Keratinocyte (primary cell): ENCODE data around the gene ROPN1B. TPM values are rescaled to one million over a fixed set of nuclear protein-coding genes. Genes with fewer than 3 reads are reported as not detected.

Experiments used
- DNase-seq: peaks from one replicate; pipeline ENCODE4 v3.0.0-alpha.2; 2011; ENCODE audit warnings: low read depth, missing footprints, low spot score
- FAIRE-seq: peaks from 2 replicates; lab custom pipeline; 2011; peaks lifted over from hg19 to GRCh38; lab: Jason Lieb, UNC
- H2AFZ ChIP-seq: 2 replicates; pipeline ENCODE4 v1.6.0; 2012; ENCODE audit warnings: low read length, control low read depth, inconsistent platforms; ENCODE audit not compliant: control insufficient read depth
- H3K27ac ChIP-seq: 2 replicates; pipeline ENCODE4 v1.5.1; 2011; ENCODE audit warnings: low read length; ENCODE audit not compliant: control insufficient read depth, insufficient read depth
- H3K27me3 ChIP-seq: 3 replicates; pipeline ENCODE4 v1.6.0; 2011; ENCODE audit warnings: low read length; ENCODE audit not compliant: control insufficient read depth, insufficient read depth; ENCODE audit errors: extremely low read depth
- H3K36me3 ChIP-seq, 2 experiments: 2 replicates in 1 of 2; 3 replicates in 1 of 2; pipeline ENCODE4 v1.5.1; 2011; ENCODE audit warnings: low read length in 2 of 2, mild to moderate bottlenecking in 1 of 2; ENCODE audit not compliant: control insufficient read depth in 2 of 2, insufficient read depth in 2 of 2; ENCODE audit errors: extremely low read depth in 1 of 2
- H3K4me1 ChIP-seq: 3 replicates; pipeline ENCODE4 v1.5.1; 2011; ENCODE audit warnings: low read length; ENCODE audit not compliant: control insufficient read depth, insufficient read depth; ENCODE audit errors: extremely low read depth
- H3K4me2 ChIP-seq: 3 replicates; pipeline ENCODE4 v1.6.0; 2011; ENCODE audit warnings: low read depth, low read length; ENCODE audit not compliant: control insufficient read depth, insufficient read depth; ENCODE audit errors: extremely low read depth
- H3K4me3 ChIP-seq, 3 experiments: fragments of 200-600 bp in 1 of 3; sonication (generic) in 1 of 3; 2 replicates in 2 of 3; 3 replicates in 1 of 3; pipeline ENCODE4 v1.5.1; 2011 to 2016; ENCODE audit warnings: low read length in 3 of 3, mild to moderate bottlenecking in 3 of 3, control low read depth in 2 of 3, inconsistent platforms in 1 of 3, low read depth in 1 of 3, mixed read lengths in 1 of 3, mixed run types in 1 of 3, moderate library complexity in 1 of 3; ENCODE audit not compliant: control insufficient read depth in 2 of 3, insufficient read depth in 2 of 3; ENCODE audit errors: extremely low read depth in 1 of 3
- H3K79me2 ChIP-seq: 2 replicates; pipeline ENCODE4 v1.6.0; 2012; ENCODE audit warnings: low read length; ENCODE audit not compliant: control insufficient read depth, insufficient read depth
- H3K9ac ChIP-seq: 3 replicates; pipeline ENCODE4 v1.6.0; 2011; ENCODE audit warnings: low read length; ENCODE audit not compliant: control insufficient read depth, insufficient read depth; ENCODE audit errors: extremely low read depth
- H3K9me1 ChIP-seq: 3 replicates; pipeline ENCODE4 v1.6.0; 2011; ENCODE audit warnings: low read length; ENCODE audit not compliant: control insufficient read depth, insufficient read depth; ENCODE audit errors: extremely low read depth
- H3K9me3 ChIP-seq: 2 replicates; pipeline ENCODE4 v1.5.1; 2012; ENCODE audit warnings: low read depth, low read length; ENCODE audit not compliant: control insufficient read depth
- H4K20me1 ChIP-seq: 3 replicates; pipeline ENCODE4 v1.6.0; 2011; ENCODE audit warnings: low read length; ENCODE audit not compliant: control insufficient read depth, insufficient read depth; ENCODE audit errors: extremely low read depth
- CTCF ChIP-seq, 3 experiments: IDR thresholded peaks in 1 of 3; conservative IDR thresholded peaks in 1 of 3; optimal IDR thresholded peaks in 1 of 3; 2 replicates in 2 of 3; 3 replicates in 1 of 3; pipeline versions ENCODE3 to v1.5.1; 2011; ENCODE audit warnings: low read length in 3 of 3, mild to moderate bottlenecking in 3 of 3, moderate library complexity in 2 of 3, control low read depth in 1 of 3, inconsistent platforms in 1 of 3; ENCODE audit not compliant: insufficient read depth in 2 of 3; ENCODE audit errors: extremely low read depth in 1 of 3
- EZH2 ChIP-seq: IDR thresholded peaks from one replicate; pipeline ENCODE4 v1.6.1; 2012; ENCODE audit warnings: inconsistent platforms, mild to moderate bottlenecking, low read length, moderate library complexity
- dilution Hi-C: fragments of 300-500 bp; cut with MboI; formaldehyde crosslinking; loops from one replicate; pipeline ENCODE4 v1.7.0; 2020; ENCODE audit warnings: low sequenced_read_pairs; ENCODE audit not compliant: extremely low pct_ligation_motif_present
- polyA plus RNA-seq, 5 experiments: library from polyadenylated mRNA; depleted of rRNA in 3 of 5; stranded (reverse) in 3 of 5; stranded (forward) in 1 of 5; unstranded in 1 of 5; fragments of >200 nt; gene quantifications; 1 replicate in 1 of 5; 2 replicates in 3 of 5; 3 replicates in 1 of 5; pipeline versions ENCODE4 v1.2.1 to v1.2.3, GENCODE V29; 2011 to 2012; ENCODE audit warnings: missing spikeins in 2 of 5, low read depth in 1 of 5, low replicate concordance in 1 of 5

ROPN1B gene
- polyA plus RNA-seq, 1 donor (not counting 4 experiments of a cell fraction or from before 2014, with no cell fraction given), result 0.14 TPM

- TF ChIP-seq CTCF (optimal IDR thresholded peaks at IDR 0.05 in 1 of 3, IDR thresholded peaks at IDR 0.05 in 1 of 3, conservative IDR thresholded peaks at IDR 0.05 in 1 of 3; ENCODE audit: extremely low read depth in 1 of 3, insufficient read depth in 2 of 3, low read length in 3 of 3) (no peak), EZH2 (no peak)
- no peak overlapping the region for H3K9ac ChIP-seq
- H2AFZ ChIP-seq, result no peak overlapping the region
- no peaks in the 10 kb centered on the region for H3K9me1 ChIP-seq
- no peaks in the 10 kb centered on the region for H3K27me3 ChIP-seq
- no peaks in the 10 kb centered on the region for H4K20me1 ChIP-seq
- H3K79me2 ChIP-seq, result no peaks in the 10 kb centered on the region
- H3K4me1 ChIP-seq, result peaks cover 18% of the 10 kb centered on the region
- no peak overlapping the region for H3K4me3 ChIP-seq
- no peak overlapping the region for H3K27ac ChIP-seq
- H3K9me3 ChIP-seq, result no peaks in the 10 kb centered on the region
- no peak for FAIRE-seq
- H3K4me2 ChIP-seq, result no peak overlapping the region
- no peak for DNase-seq
- dilution Hi-C loops, result no loop called here
- H3K36me3 ChIP-seq, result peaks cover 0 to 6% of the 10 kb centered on the region in 2 experiments
These were observed 33.2 kb downstream of the ROPN1B start for GRCh38 chr3:126002189-126002588.

GRCh38 chr3:126003447-126004190 lies 34.6 kb downstream of the ROPN1B start:
- Histone ChIP-seq H3K27me3 (no peaks in the 10 kb centered on the region), H2AFZ (no peak overlapping the region), H3K79me2 (no peaks in the 10 kb centered on the region), H3K4me2 (no peak overlapping the region), H3K4me1 (peaks cover 18% of the 10 kb centered on the region), H3K36me3 (peaks cover 2 to 14% of the 10 kb centered on the region in 2 experiments), H3K4me3 (no peak overlapping the region), H3K27ac (no peak overlapping the region), H4K20me1 (no peaks in the 10 kb centered on the region), H3K9ac (no peak overlapping the region), H3K9me1 (no peaks in the 10 kb centered on the region), H3K9me3 (no peaks in the 10 kb centered on the region)
- DNase-seq (no peak), FAIRE-seq (no peak)
- no peak for TF ChIP-seq EZH2
- dilution Hi-C loops, result no loop called here
